Pons (tissue), 1 donor: ENCODE results near the gene ROBO4.

ENCODE experiments used
- DNase-seq: peaks from one replicate; pipeline ENCODE4 v3.0.0-alpha.2; 2016; ENCODE audit warnings: low spot score

Gene ROBO4

GRCh38 chr11:124889191-124890091 lies 8.2 kb downstream of the ROBO4 start:
- DNase-seq: no peak

- no peak for DNase-seq
Measured at GRCh38 chr11:124887667-124888013, 10.0 kb downstream of the ROBO4 start.

- DNase-seq: no peak
Measured at GRCh38 chr11:124886978-124887666, 10.5 kb downstream of the ROBO4 start.

GRCh38 chr11:124886476-124886875 lies 11.2 kb downstream of the ROBO4 start:
- DNase-seq: no peak

- DNase-seq: no peak
Measured at GRCh38 chr11:124884869-124885479, 12.7 kb downstream of the ROBO4 start.

- no peak for DNase-seq
Measured at GRCh38 chr11:124884340-124884739, 13.3 kb downstream of the ROBO4 start.

- no peak for DNase-seq
Measured at GRCh38 chr11:124882339-124883071, 15.2 kb downstream of the ROBO4 start.

- no peak for DNase-seq
Measured at GRCh38 chr11:124880958-124881357, 16.7 kb downstream of the ROBO4 start.

- no peak for DNase-seq
Measured at GRCh38 chr11:124880290-124880611, 17.4 kb downstream of the ROBO4 start.

GRCh38 chr11:124879493-124880289 lies 18.0 kb downstream of the ROBO4 start:
- DNase-seq: no peak

GRCh38 chr11:124878759-124879492 lies 18.7 kb downstream of the ROBO4 start:
- no peak for DNase-seq

GRCh38 chr11:124877910-124878758 lies 19.5 kb downstream of the ROBO4 start:
- no peak for DNase-seq

- no peak for DNase-seq
Measured at GRCh38 chr11:124877631-124877909, 20.1 kb downstream of the ROBO4 start.

GRCh38 chr11:124876818-124877630 lies 20.6 kb downstream of the ROBO4 start:
- DNase-seq: no peak

- DNase-seq: peak; percentile 86
Measured at GRCh38 chr11:124875943-124876817, 21.5 kb downstream of the ROBO4 start.

GRCh38 chr11:124875401-124875800 lies 22.3 kb downstream of the ROBO4 start:
- no peak for DNase-seq

GRCh38 chr11:124874571-124875255 lies 23.0 kb downstream of the ROBO4 start:
- DNase-seq: no peak

GRCh38 chr11:124873951-124874350 lies 23.7 kb downstream of the ROBO4 start:
- no peak for DNase-seq
